ENCODE measurements around the gene DIO1.

DNA sequence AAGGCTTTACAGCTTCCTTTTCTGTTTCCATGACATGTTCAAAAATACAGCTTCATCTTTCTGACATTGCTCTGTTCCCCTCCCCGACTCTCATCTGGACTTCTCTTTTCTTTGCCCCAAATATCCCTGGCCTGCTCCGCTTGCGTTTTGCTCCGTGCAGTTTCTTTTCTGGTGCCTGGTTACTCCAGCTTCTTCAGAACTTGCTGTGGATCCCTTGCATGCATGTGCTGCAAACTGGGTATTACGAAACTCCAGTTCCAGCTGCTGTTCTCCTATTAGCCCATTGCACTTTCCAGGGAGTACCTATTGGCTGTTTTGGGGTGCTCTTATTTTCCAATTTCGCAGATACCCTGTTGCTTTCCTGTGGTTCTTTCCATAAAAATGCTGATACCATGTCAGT lies 46.0 kb upstream of the DIO1 start:
- TF ChIP-seq, protein P1, sequence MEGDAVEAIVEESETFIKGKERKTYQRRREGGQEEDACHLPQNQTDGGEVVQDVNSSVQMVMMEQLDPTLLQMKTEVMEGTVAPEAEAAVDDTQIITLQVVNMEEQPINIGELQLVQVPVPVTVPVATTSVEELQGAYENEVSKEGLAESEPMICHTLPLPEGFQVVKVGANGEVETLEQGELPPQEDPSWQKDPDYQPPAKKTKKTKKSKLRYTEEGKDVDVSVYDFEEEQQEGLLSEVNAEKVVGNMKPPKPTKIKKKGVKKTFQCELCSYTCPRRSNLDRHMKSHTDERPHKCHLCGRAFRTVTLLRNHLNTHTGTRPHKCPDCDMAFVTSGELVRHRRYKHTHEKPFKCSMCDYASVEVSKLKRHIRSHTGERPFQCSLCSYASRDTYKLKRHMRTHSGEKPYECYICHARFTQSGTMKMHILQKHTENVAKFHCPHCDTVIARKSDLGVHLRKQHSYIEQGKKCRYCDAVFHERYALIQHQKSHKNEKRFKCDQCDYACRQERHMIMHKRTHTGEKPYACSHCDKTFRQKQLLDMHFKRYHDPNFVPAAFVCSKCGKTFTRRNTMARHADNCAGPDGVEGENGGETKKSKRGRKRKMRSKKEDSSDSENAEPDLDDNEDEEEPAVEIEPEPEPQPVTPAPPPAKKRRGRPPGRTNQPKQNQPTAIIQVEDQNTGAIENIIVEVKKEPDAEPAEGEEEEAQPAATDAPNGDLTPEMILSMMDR (IDR thresholded peaks at IDR 0.05; ENCODE audit: control extremely low read depth in 1 of 3, insufficient read depth in 1 of 3, low read depth in 1 of 3, low read length in 3 of 3), result no peak
- TF ChIP-seq SUZ12 (IDR thresholded peaks at IDR 0.05; ENCODE audit: low read length), result no peak
- TF ChIP-seq, protein P2, sequence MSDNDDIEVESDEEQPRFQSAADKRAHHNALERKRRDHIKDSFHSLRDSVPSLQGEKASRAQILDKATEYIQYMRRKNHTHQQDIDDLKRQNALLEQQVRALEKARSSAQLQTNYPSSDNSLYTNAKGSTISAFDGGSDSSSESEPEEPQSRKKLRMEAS (IDR thresholded peaks at IDR 0.05), result no peak
- TF ChIP-seq RNF2 (IDR thresholded peaks at IDR 0.05; ENCODE audit: borderline replicate concordance, low read depth, low read length, missing control alignments, poor library complexity, severe bottlenecking), result no peak
- no peak for TF ChIP-seq PHF8 (conservative IDR thresholded peaks at IDR 0.05; ENCODE audit: low read depth, low read length)
- TF ChIP-seq YY1 (IDR thresholded peaks at IDR 0.05; ENCODE audit: low read depth, low read length), result no peak
- TF ChIP-seq, protein P3, sequence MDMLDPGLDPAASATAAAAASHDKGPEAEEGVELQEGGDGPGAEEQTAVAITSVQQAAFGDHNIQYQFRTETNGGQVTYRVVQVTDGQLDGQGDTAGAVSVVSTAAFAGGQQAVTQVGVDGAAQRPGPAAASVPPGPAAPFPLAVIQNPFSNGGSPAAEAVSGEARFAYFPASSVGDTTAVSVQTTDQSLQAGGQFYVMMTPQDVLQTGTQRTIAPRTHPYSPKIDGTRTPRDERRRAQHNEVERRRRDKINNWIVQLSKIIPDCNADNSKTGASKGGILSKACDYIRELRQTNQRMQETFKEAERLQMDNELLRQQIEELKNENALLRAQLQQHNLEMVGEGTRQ (IDR thresholded peaks at IDR 0.05; ENCODE audit: low read length), result no peak
- no peak for TF ChIP-seq SIRT6 (IDR thresholded peaks at IDR 0.05; ENCODE audit: low read length)

Data from H1 (cell line).